SK-N-SH (cell line): ENCODE data around the gene GALNT16. TPM values are rescaled to one million over a fixed set of nuclear protein-coding genes. Genes with fewer than 3 reads are reported as not detected.

Experiments used
- CTCF ChIA-PET: fragments of 300-600, 350-600 bp; formaldehyde crosslinking; extraction: SDS; loops from one replicate; lab custom pipeline; 2021; lab: Yijun Ruan, JAX
- POLR2A ChIA-PET: fragments of 350-600 bp; sonication (Branson Sonifier 250); formaldehyde crosslinking; extraction: SDS; loops from one replicate; lab custom pipeline; 2020; ENCODE audit warnings: antibody characterized with exemption, inconsistent platforms; lab: Yijun Ruan, JAX
- DNase-seq: peaks from one replicate; pipeline ENCODE4 v3.0.0; 2012
- H2AFZ ChIP-seq: fragments of 200-600 bp; sonication (generic); 2 replicates; pipeline ENCODE4 v1.8.1; 2016; ENCODE audit warnings: antibody characterized with exemption, mild to moderate bottlenecking, low read depth
- H3F3A ChIP-seq: fragments of 200-600 bp; sonication (generic); replicated peaks from 2 replicates; pipeline ENCODE3; 2016; ENCODE audit warnings: antibody characterized with exemption, mild to moderate bottlenecking; ENCODE audit not compliant: insufficient read depth
- H3K27ac ChIP-seq, 2 experiments: fragments of 200-500 bp in 1 of 2; fragments of 200-600 bp in 1 of 2; sonication (Bioruptor generic) in 1 of 2; sonication (generic), shearing (Covaris generic) in 1 of 2; 2 replicates each; pipeline versions ENCODE4 v1.5.1 to v1.6.1; 2014 to 2016; ENCODE audit warnings: low read depth in 2 of 2, inconsistent platforms in 1 of 2, low read length in 1 of 2, mild to moderate bottlenecking in 1 of 2, mixed read lengths in 1 of 2
- H3K27me3 ChIP-seq: fragments of 200-600 bp; sonication (generic), shearing (Covaris generic); 2 replicates; pipeline ENCODE4 v1.6.1; 2016; ENCODE audit warnings: mixed run types; ENCODE audit not compliant: insufficient read depth
- H3K36me3 ChIP-seq, 2 experiments: fragments of 200-500 bp in 1 of 2; fragments of 200-600 bp in 1 of 2; sonication (Bioruptor generic) in 1 of 2; sonication (generic) in 1 of 2; replicated peaks in 1 of 2; 2 replicates each; pipeline versions ENCODE3 to v1.5.1; 2014 to 2016; ENCODE audit warnings: low read length in 1 of 2, mild to moderate bottlenecking in 1 of 2; ENCODE audit not compliant: insufficient read depth in 2 of 2, control insufficient read depth in 1 of 2
- H3K4me1 ChIP-seq, 2 experiments: fragments of 200-500 bp in 1 of 2; fragments of 200-600 bp in 1 of 2; sonication (Bioruptor generic) in 1 of 2; sonication (generic), shearing (Covaris generic) in 1 of 2; 2 replicates each; pipeline versions ENCODE4 v1.5.1 to v1.6.1; 2014 to 2016; ENCODE audit warnings: low read depth in 1 of 2, low read length in 1 of 2, mixed run types in 1 of 2; ENCODE audit not compliant: insufficient read depth in 2 of 2, control insufficient read depth in 1 of 2
- H3K4me2 ChIP-seq: fragments of 200-600 bp; sonication (generic), shearing (Covaris generic); 2 replicates; pipeline ENCODE4 v1.6.1; 2017; ENCODE audit warnings: mixed run types
- H3K4me3 ChIP-seq, 2 experiments: fragments of 200-500 bp in 1 of 2; fragments of 200-600 bp in 1 of 2; sonication (Bioruptor generic) in 1 of 2; sonication (generic), shearing (Covaris generic) in 1 of 2; 2 replicates each; pipeline versions ENCODE4 v1.5.1 to v1.8.1; 2014 to 2016; ENCODE audit warnings: low read depth in 2 of 2, inconsistent platforms in 1 of 2, low read length in 1 of 2, mild to moderate bottlenecking in 1 of 2, mixed read lengths in 1 of 2, moderate library complexity in 1 of 2
- H3K79me2 ChIP-seq: fragments of 200-600 bp; sonication (generic); 2 replicates; pipeline ENCODE4 v1.8.1; 2017; ENCODE audit warnings: mild to moderate bottlenecking; ENCODE audit not compliant: insufficient read depth
- H3K9ac ChIP-seq: fragments of 200-600 bp; sonication (generic); 2 replicates; pipeline ENCODE4 v1.6.1; 2017; ENCODE audit warnings: mixed run types
- H3K9me2 ChIP-seq: fragments of 200-600 bp; sonication (generic); 2 replicates; pipeline ENCODE4 v1.6.1; 2017; ENCODE audit warnings: mixed run types
- H3K9me3 ChIP-seq: fragments of 200-600 bp; sonication (generic); 2 replicates; pipeline ENCODE4 v1.6.1; 2017; ENCODE audit warnings: mixed run types, mild to moderate bottlenecking, moderate library complexity
- H4K20me1 ChIP-seq: fragments of 200-600 bp; sonication (generic); 2 replicates; pipeline ENCODE4 v1.6.1; 2017; ENCODE audit warnings: mild to moderate bottlenecking, mixed run types; ENCODE audit not compliant: insufficient read depth
- CHD2 ChIP-seq: fragments of 150-350 bp; IDR thresholded peaks from 2 replicates; pipeline ENCODE4 v1.6.1; 2018; ENCODE audit warnings: low read length; ENCODE audit not compliant: partially characterized antibody
- EP300 ChIP-seq, 2 experiments: IDR thresholded peaks; 2 replicates each; pipeline versions ENCODE4 v1.4.0 to v1.6.1; 2012; ENCODE audit warnings: borderline replicate concordance in 1 of 2, low read depth in 1 of 2, low read length in 1 of 2
- EZH2phosphoT487 ChIP-seq: fragments of 200-600 bp; sonication (generic); IDR thresholded peaks from 2 replicates; pipeline ENCODE4 v1.6.1; 2017; ENCODE audit warnings: low read depth, mixed run types, mild to moderate bottlenecking, antibody characterized with exemption, moderate library complexity, borderline replicate concordance
- FOXJ3 ChIP-seq: sonication (generic); formaldehyde crosslinking; IDR thresholded peaks from 2 replicates; pipeline ENCODE4 v1.5.1; 2020; ENCODE audit warnings: mild to moderate bottlenecking, missing genetic modification reagents
- GATA2 ChIP-seq: sonication (generic); formaldehyde crosslinking; IDR thresholded peaks from 2 replicates; pipeline ENCODE4 v1.5.0; 2020; ENCODE audit warnings: mild to moderate bottlenecking, missing genetic modification reagents
- MXI1 ChIP-seq: IDR thresholded peaks from 2 replicates; pipeline ENCODE4 v1.6.1; 2012; ENCODE audit warnings: mild to moderate bottlenecking, low read depth, low read length, improper control_type of control experiment
- NFIC ChIP-seq: IDR thresholded peaks from 2 replicates; pipeline ENCODE4 v1.4.0; 2012; ENCODE audit warnings: borderline replicate concordance
- RCOR1 ChIP-seq: fragments of 150-350 bp; IDR thresholded peaks from 2 replicates; pipeline ENCODE4 v1.6.1; 2017; ENCODE audit warnings: antibody characterized with exemption, low read length
- RXRA ChIP-seq: IDR thresholded peaks from 2 replicates; pipeline ENCODE4 v1.4.0; 2012; ENCODE audit warnings: low read depth, mild to moderate bottlenecking, borderline replicate concordance
- TAF1 ChIP-seq: IDR thresholded peaks from 2 replicates; pipeline ENCODE4 v1.6.1; 2012; ENCODE audit warnings: low read depth, mild to moderate bottlenecking, low read length, moderate library complexity, borderline replicate concordance
- TEAD4 ChIP-seq: IDR thresholded peaks from 2 replicates; pipeline ENCODE4 v1.4.0; 2012; ENCODE audit warnings: mild to moderate bottlenecking, borderline replicate concordance; ENCODE audit not compliant: insufficient read depth
- YY1 ChIP-seq: IDR thresholded peaks from 2 replicates; pipeline ENCODE4 v1.4.0; 2012; ENCODE audit warnings: low read depth, mild to moderate bottlenecking
- WGBS: methylation state at CpG from one replicate; pipeline ENCODE4 v1.1.6; 2017; ENCODE audit warnings: low lambda C conversion rate; 5-methylcytosine and 5-hydroxymethylcytosine counted together
- polyA plus RNA-seq, 3 experiments: library from polyadenylated mRNA; depleted of rRNA; stranded (reverse); fragments of >200 nt; gene quantifications; 2 replicates each; pipeline ENCODE4 v1.2.3, GENCODE V29; 2012
- TF ChIP-seq, protein P1 (sequence below): IDR thresholded peaks from 2 replicates; pipeline ENCODE4; 2012
- TF ChIP-seq, protein P2 (sequence below): IDR thresholded peaks from 2 replicates; pipeline ENCODE4 v1.4.0; 2012; ENCODE audit warnings: low read depth, borderline replicate concordance
- TF ChIP-seq, protein P3 (sequence below): IDR thresholded peaks from 2 replicates; pipeline ENCODE4 v1.4.0; 2012; ENCODE audit warnings: low read depth, borderline replicate concordance
- TF ChIP-seq, protein P4 (sequence below): IDR thresholded peaks from 2 replicates; pipeline ENCODE4 v1.6.1; 2012; ENCODE audit warnings: mild to moderate bottlenecking, low read depth, low read length, moderate library complexity

Gene GALNT16
- polyA plus RNA-seq, 1 of the 3 experiments (the other 2 are of a cell fraction): 17.0 TPM

DNA sequence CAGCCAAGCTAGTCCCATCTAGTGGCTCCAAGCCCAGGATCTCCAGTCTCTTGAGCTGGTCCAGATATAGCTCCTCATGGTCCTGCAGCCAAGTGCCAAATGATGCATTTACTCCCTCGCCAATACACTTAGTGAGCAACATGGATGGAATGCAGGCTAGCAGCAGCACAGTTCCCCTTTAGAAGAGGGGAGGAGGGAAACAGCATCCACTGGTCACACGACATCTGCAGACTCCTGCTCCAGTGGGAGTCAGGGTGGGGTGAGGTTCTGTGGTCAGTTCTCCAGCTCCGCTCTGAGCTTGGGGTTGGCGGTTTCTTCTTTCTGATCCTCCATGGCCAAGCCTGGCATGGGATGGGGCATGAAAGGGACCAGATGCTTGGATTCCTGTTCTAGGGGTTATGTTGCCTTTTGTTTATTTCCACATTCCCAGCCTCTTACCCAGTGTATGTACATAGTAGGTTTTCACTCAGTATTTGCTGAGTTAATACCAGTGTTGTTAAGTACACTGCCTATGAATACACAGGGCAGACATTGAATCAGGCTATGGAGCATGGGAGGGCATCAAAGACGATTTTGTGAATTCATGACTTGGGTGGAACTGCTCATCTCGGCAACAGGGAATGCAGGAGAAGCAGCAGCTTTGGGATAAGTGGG, 57.3 kb downstream of the GALNT16 start (continued):
- no peak for TF ChIP-seq CHD2
- TF ChIP-seq RCOR1: no peak
- peak in 1 of 2 experiments; percentile 77; a peak in 2 of 4 replicates for TF ChIP-seq EP300 (IDR thresholded peaks at IDR 0.05; ENCODE audit: borderline replicate concordance in 1 of 2, low read depth in 1 of 2, low read length in 1 of 2)
- no peak for TF ChIP-seq GATA2 (CRISPR knock-in tag)
- TF ChIP-seq, protein P1, sequence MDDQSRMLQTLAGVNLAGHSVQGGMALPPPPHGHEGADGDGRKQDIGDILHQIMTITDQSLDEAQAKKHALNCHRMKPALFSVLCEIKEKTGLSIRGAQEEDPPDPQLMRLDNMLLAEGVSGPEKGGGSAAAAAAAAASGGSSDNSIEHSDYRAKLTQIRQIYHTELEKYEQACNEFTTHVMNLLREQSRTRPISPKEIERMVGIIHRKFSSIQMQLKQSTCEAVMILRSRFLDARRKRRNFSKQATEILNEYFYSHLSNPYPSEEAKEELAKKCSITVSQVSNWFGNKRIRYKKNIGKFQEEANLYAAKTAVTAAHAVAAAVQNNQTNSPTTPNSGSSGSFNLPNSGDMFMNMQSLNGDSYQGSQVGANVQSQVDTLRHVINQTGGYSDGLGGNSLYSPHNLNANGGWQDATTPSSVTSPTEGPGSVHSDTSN: peak; percentile 48
- TF ChIP-seq EZH2phosphoT487: no peak
- TF ChIP-seq MXI1: no peak
- TF ChIP-seq FOXJ3: no peak
- TF ChIP-seq YY1: no peak
- no peak; the same call in 1 of the 2 replicates for TF ChIP-seq RXRA

DNA sequence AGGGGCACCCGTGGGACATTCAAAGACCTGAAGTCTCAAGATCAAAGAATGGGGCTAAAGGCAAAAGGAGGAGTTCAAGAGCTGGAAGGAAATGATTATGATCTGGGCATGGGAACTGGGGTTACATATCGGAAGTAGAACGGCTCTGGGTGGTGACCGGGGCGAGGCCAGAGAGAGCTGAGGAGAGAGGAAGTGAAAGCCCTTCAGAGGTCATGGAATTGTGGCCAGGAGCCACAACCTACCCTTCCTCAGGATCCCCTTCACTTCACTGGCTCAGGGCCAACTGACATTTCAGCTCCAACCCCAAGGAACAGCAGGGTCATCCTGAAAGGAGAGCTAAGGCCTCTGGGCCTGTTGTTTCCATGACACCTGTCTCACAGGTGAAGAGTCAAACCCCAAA, 57.8 kb downstream of the GALNT16 start:
- DNase-seq: no peak
- H3K4me3 ChIP-seq: no peak overlapping the region
- no peaks in the 10 kb centered on the region for H3K36me3 ChIP-seq
- POLR2A ChIA-PET: no interaction called here
- H3K79me2 ChIP-seq: no peaks in the 10 kb centered on the region
- TF ChIP-seq TAF1 (no peak), NFIC (peak; percentile 29; the same call in 1 of the 2 replicates)
- H3K9ac ChIP-seq: no peak overlapping the region
- no peaks in the 10 kb centered on the region for H3K9me3 ChIP-seq
- peaks cover 0 to 4% of the 10 kb centered on the region in 2 experiments; a peak in 2 of 4 replicates for H3K4me1 ChIP-seq
- H4K20me1 ChIP-seq: no peaks in the 10 kb centered on the region
- WGBS: 64% methylated on average over 5 of the region's 5 CpGs
- H3K9me2 ChIP-seq: no peaks in the 10 kb centered on the region
- H3K27ac ChIP-seq: peak overlapping the region; percentile 39 to 68; a peak in 3 of 4 replicates
- no peak overlapping the region for H2AFZ ChIP-seq
- peaks cover 4% of the 10 kb centered on the region for H3F3A ChIP-seq
- H3K4me2 ChIP-seq: peak overlapping the region; percentile 43; the same call in 1 of the 2 replicates
- CTCF ChIA-PET: interaction anchor here (0.7 to 1.6 kb wide), 3 partner anchors 57 to 143 kb away, joined by 3 to 7 read pairs (median 3); no protein-coding TSS in a partner anchor
- no peaks in the 10 kb centered on the region for H3K27me3 ChIP-seq

DNA sequence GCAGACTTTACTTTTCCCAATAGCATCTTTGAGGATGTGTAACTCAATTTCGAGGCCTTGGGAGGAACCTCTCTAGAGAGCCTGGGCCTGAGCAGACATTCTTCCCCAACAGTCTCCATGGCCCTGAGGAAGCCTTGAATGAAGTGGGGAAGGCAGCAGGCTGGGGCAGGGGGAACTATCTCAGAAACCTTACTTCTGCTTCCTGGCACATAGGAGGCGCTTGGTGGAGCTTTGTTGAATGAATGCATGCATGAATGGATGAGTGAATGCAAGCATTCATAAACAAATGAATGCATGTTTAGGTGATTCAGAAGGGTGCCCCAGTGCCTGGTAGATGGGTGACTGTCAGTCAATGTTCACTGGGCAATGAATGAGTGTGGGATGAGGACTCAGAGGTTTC, 58.3 kb downstream of the GALNT16 start:
- no peak overlapping the region for H3K9ac ChIP-seq
- POLR2A ChIA-PET: no interaction called here
- H2AFZ ChIP-seq: no peak overlapping the region
- H3K9me2 ChIP-seq: no peaks in the 10 kb centered on the region
- no peaks in the 10 kb centered on the region for H3K36me3 ChIP-seq
- WGBS: 100% methylated on average over 1 of the region's 2 CpGs
- H3K4me1 ChIP-seq: peaks cover 0 to 4% of the 10 kb centered on the region in 2 experiments; a peak in 2 of 4 replicates
- H3K27ac ChIP-seq: no peak overlapping the region
- no peaks in the 10 kb centered on the region for H3K79me2 ChIP-seq
- peaks cover 4% of the 10 kb centered on the region for H3F3A ChIP-seq
- H4K20me1 ChIP-seq: no peaks in the 10 kb centered on the region
- no peak overlapping the region for H3K4me2 ChIP-seq
- CTCF ChIA-PET: no interaction called here
- H3K4me3 ChIP-seq: no peak overlapping the region
- no peak for DNase-seq
- no peaks in the 10 kb centered on the region for H3K9me3 ChIP-seq
- no peaks in the 10 kb centered on the region for H3K27me3 ChIP-seq
- TF ChIP-seq TAF1 (no peak), CHD2 (no peak), EP300 (IDR thresholded peaks at IDR 0.05; ENCODE audit: borderline replicate concordance in 1 of 2, low read depth in 1 of 2, low read length in 1 of 2) (no peak), TEAD4 (no peak), RCOR1 (no peak), EZH2phosphoT487 (no peak)
- TF ChIP-seq, protein P2, sequence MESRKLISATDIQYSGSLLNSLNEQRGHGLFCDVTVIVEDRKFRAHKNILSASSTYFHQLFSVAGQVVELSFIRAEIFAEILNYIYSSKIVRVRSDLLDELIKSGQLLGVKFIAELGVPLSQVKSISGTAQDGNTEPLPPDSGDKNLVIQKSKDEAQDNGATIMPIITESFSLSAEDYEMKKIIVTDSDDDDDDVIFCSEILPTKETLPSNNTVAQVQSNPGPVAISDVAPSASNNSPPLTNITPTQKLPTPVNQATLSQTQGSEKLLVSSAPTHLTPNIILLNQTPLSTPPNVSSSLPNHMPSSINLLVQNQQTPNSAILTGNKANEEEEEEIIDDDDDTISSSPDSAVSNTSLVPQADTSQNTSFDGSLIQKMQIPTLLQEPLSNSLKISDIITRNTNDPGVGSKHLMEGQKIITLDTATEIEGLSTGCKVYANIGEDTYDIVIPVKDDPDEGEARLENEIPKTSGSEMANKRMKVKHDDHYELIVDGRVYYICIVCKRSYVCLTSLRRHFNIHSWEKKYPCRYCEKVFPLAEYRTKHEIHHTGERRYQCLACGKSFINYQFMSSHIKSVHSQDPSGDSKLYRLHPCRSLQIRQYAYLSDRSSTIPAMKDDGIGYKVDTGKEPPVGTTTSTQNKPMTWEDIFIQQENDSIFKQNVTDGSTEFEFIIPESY: no peak
- TF ChIP-seq, protein P3, sequence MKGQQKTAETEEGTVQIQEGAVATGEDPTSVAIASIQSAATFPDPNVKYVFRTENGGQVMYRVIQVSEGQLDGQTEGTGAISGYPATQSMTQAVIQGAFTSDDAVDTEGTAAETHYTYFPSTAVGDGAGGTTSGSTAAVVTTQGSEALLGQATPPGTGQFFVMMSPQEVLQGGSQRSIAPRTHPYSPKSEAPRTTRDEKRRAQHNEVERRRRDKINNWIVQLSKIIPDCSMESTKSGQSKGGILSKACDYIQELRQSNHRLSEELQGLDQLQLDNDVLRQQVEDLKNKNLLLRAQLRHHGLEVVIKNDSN: no peak
- TF ChIP-seq, protein P4, sequence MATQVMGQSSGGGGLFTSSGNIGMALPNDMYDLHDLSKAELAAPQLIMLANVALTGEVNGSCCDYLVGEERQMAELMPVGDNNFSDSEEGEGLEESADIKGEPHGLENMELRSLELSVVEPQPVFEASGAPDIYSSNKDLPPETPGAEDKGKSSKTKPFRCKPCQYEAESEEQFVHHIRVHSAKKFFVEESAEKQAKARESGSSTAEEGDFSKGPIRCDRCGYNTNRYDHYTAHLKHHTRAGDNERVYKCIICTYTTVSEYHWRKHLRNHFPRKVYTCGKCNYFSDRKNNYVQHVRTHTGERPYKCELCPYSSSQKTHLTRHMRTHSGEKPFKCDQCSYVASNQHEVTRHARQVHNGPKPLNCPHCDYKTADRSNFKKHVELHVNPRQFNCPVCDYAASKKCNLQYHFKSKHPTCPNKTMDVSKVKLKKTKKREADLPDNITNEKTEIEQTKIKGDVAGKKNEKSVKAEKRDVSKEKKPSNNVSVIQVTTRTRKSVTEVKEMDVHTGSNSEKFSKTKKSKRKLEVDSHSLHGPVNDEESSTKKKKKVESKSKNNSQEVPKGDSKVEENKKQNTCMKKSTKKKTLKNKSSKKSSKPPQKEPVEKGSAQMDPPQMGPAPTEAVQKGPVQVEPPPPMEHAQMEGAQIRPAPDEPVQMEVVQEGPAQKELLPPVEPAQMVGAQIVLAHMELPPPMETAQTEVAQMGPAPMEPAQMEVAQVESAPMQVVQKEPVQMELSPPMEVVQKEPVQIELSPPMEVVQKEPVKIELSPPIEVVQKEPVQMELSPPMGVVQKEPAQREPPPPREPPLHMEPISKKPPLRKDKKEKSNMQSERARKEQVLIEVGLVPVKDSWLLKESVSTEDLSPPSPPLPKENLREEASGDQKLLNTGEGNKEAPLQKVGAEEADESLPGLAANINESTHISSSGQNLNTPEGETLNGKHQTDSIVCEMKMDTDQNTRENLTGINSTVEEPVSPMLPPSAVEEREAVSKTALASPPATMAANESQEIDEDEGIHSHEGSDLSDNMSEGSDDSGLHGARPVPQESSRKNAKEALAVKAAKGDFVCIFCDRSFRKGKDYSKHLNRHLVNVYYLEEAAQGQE: no peak
